Measurements from ENCODE around the gene LINGO3. TPM values are rescaled to one million over a fixed set of nuclear protein-coding genes. Genes with fewer than 3 reads are reported as not detected.
A peak's percentile ranks its signal among the peaks of the same experiment; 100 is the strongest.

LINGO3 gene
- polyA plus RNA-seq, 1 experiment = not detected

DNA sequence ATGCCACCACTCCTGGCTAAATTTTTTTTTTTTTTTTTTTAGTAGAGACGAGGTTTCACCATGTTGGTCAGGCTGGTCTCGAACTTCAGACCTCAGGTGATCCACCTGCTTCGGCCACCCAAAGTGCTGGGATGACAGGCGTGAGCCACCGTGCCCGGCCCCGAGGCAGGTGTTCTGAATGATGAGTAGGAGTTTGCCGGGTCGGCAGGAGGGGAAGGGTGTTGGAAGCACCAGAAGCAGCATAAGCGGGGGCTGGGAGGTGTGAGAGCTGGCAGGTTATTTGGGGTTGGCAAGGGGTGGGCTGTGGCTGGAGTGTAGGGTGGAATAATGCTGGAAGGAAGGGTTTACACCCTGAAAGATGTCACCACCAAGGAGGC, 22.3 kb upstream of the LINGO3 start:
- Histone ChIP-seq H3K4me3 (ENCODE audit: low read depth, low read length) (no peak overlapping the region), H3K27ac (ENCODE audit: low read depth, low read length) (no peak overlapping the region), H3K27me3 (ENCODE audit: control insufficient read depth, insufficient read depth, low read length) (no peaks in the 10 kb centered on the region), H3K9me3 (ENCODE audit: control insufficient read depth, insufficient read depth, low read length) (peaks cover 12% of the 10 kb centered on the region)
- no peak for DNase-seq (ENCODE audit: low read depth, low spot score)
- CTCF ChIA-PET = interaction anchor here (0.6 to 1.5 kb wide), 2 partner anchors 14 to 94 kb away, joined by 3 to 5 read pairs; partner anchors contain the start of gene PLEKHJ1
- TF ChIP-seq, protein P1, sequence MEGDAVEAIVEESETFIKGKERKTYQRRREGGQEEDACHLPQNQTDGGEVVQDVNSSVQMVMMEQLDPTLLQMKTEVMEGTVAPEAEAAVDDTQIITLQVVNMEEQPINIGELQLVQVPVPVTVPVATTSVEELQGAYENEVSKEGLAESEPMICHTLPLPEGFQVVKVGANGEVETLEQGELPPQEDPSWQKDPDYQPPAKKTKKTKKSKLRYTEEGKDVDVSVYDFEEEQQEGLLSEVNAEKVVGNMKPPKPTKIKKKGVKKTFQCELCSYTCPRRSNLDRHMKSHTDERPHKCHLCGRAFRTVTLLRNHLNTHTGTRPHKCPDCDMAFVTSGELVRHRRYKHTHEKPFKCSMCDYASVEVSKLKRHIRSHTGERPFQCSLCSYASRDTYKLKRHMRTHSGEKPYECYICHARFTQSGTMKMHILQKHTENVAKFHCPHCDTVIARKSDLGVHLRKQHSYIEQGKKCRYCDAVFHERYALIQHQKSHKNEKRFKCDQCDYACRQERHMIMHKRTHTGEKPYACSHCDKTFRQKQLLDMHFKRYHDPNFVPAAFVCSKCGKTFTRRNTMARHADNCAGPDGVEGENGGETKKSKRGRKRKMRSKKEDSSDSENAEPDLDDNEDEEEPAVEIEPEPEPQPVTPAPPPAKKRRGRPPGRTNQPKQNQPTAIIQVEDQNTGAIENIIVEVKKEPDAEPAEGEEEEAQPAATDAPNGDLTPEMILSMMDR (IDR thresholded peaks at IDR 0.05; ENCODE audit: low read depth, low read length) = no peak
- POLR2A ChIA-PET = no interaction called here

DNA sequence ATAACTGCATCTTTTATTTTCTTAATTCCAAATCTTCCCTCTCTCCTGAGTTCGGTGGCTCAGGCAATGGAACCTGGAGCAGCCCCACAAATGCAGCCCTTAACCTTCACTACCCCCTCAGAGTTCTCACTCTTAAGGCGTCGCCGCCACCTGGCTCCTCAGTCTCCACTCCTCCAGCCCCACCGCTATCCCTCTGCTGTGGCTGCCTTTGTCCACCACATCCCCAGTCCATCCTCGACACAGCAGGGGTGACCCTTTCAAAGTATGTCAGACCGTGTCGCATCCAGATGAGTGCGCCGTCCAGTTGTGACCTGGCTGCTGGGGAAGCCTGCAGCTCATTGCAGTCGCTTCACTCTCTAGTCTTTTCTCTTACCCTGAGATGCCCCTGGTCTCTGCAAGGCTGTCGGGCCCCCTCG, 21.6 kb upstream of the LINGO3 start:
- Histone ChIP-seq H3K27me3 (ENCODE audit: control insufficient read depth, insufficient read depth, low read length) (no peaks in the 10 kb centered on the region), H3K27ac (ENCODE audit: low read depth, low read length) (no peak overlapping the region), H3K4me3 (ENCODE audit: low read depth, low read length) (peak overlapping the region; percentile 86), H3K9me3 (ENCODE audit: control insufficient read depth, insufficient read depth, low read length) (peaks cover 5% of the 10 kb centered on the region)
- TF ChIP-seq, protein P1 (IDR thresholded peaks at IDR 0.05; ENCODE audit: low read depth, low read length) = no peak
- ChIA-PET POLR2A (no interaction called here), CTCF (interaction anchor here (1.5 kb wide), 1 partner anchor 13 kb away, joined by 5 read pairs; no protein-coding TSS in a partner anchor)
- DNase-seq (ENCODE audit: low read depth, low spot score) = no peak

DNA sequence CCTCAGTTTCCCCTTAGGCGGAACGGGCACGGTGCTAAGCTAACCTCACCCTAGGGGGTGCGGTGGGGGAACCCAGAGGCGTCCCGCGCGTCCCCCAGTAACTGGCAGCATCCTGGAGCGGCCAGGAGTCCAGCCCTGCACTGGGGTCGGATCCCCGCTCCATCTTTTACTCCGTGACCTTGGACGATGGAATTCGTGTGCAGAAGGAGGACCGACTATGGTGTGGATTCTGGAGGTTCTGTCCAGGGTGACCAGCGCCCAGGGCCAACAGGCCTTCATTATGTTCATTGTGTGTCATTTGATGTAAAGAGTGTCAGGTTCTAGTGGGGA, 21.2 kb upstream of the LINGO3 start:
- POLR2A ChIA-PET = no interaction called here
- no peak for DNase-seq (ENCODE audit: low read depth, low spot score)
- TF ChIP-seq, protein P1 (IDR thresholded peaks at IDR 0.05; ENCODE audit: low read depth, low read length) = no peak

DNA sequence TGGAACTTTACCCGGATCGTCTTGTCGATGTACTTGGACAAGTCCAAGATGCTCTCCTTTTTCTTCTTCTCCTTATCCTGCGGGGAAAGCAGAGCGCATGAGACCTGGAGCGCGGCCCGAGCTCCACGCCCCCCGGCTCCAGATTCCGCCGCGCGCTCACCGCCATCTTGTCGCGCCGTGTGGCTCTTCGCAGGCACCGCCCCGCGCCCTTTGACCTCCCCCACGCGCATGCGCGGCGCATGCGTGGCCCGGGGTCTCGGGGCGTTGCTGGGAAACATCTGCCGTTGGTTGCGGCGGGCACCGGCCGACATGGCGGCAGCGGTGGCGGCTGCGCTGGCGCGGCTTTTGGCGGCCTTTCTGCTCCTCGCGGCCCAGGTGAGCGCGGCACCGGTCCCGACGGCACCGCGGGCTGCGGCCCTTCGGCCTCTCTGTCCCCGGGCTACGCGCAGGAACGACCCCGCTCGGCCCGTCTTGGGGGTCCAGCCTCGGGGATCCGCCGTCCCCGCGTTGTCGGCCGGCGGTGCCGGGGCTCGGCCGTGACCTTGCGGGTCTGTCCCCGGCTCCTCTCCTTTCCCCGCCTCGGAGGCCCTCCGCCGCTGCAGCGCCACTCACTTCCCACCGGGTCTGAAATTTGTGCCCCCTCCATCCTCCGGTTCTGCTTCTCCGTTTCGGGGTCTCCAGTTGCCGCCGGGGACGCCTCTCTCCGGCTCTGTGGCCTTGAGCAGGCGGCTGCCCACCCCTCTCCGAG, 20.6 kb upstream of the LINGO3 start, which contains the start of the genes LSM7 and SPPL2B:
Gene LSM7, minus strand, starts transcription at position 186 of the 748 bp plus-strand sequence. Its CDS starts 20 bp downstream, at position 166.
Gene SPPL2B, plus strand, starts transcription at position 284 of the 748 bp plus-strand sequence. Its CDS starts 26 bp downstream, at position 310.
- peak; percentile 48 for DNase-seq (ENCODE audit: low read depth, low spot score)
- Histone ChIP-seq H3K9me3 (ENCODE audit: control insufficient read depth, insufficient read depth, low read length) (no peaks in the 10 kb centered on the region), H3K27me3 (ENCODE audit: control insufficient read depth, insufficient read depth, low read length) (no peaks in the 10 kb centered on the region), H3K27ac (ENCODE audit: low read depth, low read length) (peak within 1 kb of the TSS; percentile 47), H3K4me3 (ENCODE audit: low read depth, low read length) (peak within 1 kb of the TSS; percentile 86)
- TF ChIP-seq, protein P1 (IDR thresholded peaks at IDR 0.05; ENCODE audit: low read depth, low read length) = no peak
- ChIA-PET CTCF (interaction anchor here (1.2 kb wide), 1 partner anchor 288 kb away, joined by 3 read pairs; no protein-coding TSS in a partner anchor), POLR2A (interaction anchor here (0.6 to 0.7 kb wide), 2 partner anchors 177 to 190 kb away, joined by 3 to 5 read pairs; partner anchors contain the start of gene AP3D1)

More for the DNA sequence above, 21.2 kb upstream of the LINGO3 start:
- CTCF ChIA-PET = interaction anchor here (1.5 kb wide), 1 partner anchor 13 kb away, joined by 5 read pairs; no protein-coding TSS in a partner anchor
- Histone ChIP-seq H3K4me3 (ENCODE audit: low read depth, low read length) (peak overlapping the region; percentile 86), H3K27me3 (ENCODE audit: control insufficient read depth, insufficient read depth, low read length) (no peaks in the 10 kb centered on the region), H3K27ac (ENCODE audit: low read depth, low read length) (peak overlapping the region; percentile 21), H3K9me3 (ENCODE audit: control insufficient read depth, insufficient read depth, low read length) (peaks cover under 1% of the 10 kb centered on the region; the same call in 1 of the 2 replicates)

Measured in AG04450 (cell line).